HEK293 (cell line): Measurements from ENCODE around the gene THTPA.

Source experiments
- CTCF ChIA-PET: fragments of 350-600 bp; formaldehyde crosslinking; extraction: SDS; loops from one replicate; lab custom pipeline; 2021; ENCODE audit warnings: antibody characterized with exemption; lab: Yijun Ruan, JAX
- POLR2A ChIA-PET: fragments of 300-600 bp; formaldehyde crosslinking; extraction: SDS; loops from one replicate; lab custom pipeline; 2020; ENCODE audit warnings: antibody characterized with exemption, inconsistent platforms; lab: Yijun Ruan, JAX
- H3K27ac ChIP-seq: fragments of 200-500 bp; sonication (Bioruptor generic); 2 replicates; pipeline ENCODE4 v1.5.1; 2014; ENCODE audit warnings: low read depth, low read length, control low read depth, inconsistent platforms; ENCODE audit errors: extremely low read depth
- H3K36me3 ChIP-seq, 2 experiments: fragments of 200-500 bp in 1 of 2; sonication (Bioruptor generic) in 1 of 2; 1 replicate in 1 of 2; 2 replicates in 1 of 2; pipeline ENCODE4 v1.5.1; 2014 to 2017; ENCODE audit warnings: inconsistent platforms in 2 of 2, low read length in 2 of 2; ENCODE audit not compliant: control insufficient read depth in 2 of 2, insufficient read depth in 1 of 2
- H3K4me1 ChIP-seq: fragments of 200-500 bp; sonication (Bioruptor generic); 2 replicates; pipeline ENCODE4 v1.5.1; 2014; ENCODE audit warnings: mild to moderate bottlenecking, low read length, inconsistent platforms; ENCODE audit not compliant: control insufficient read depth, insufficient read depth
- H3K4me3 ChIP-seq: 2 replicates; pipeline ENCODE4 v1.5.1; 2011; ENCODE audit warnings: low read depth, mild to moderate bottlenecking, control low read depth, low read length, moderate library complexity
- H3K9me3 ChIP-seq: fragments of 200-500 bp; sonication (Bioruptor generic); 2 replicates; pipeline ENCODE4 v1.5.1; 2014; ENCODE audit warnings: low read depth, low read length, inconsistent platforms; ENCODE audit not compliant: control insufficient read depth, insufficient read depth
- BCL11B ChIP-seq: fragments of 450-650 bp; formaldehyde crosslinking; IDR thresholded peaks from 2 replicates; pipeline ENCODE4 v1.5.1; 2016; ENCODE audit warnings: low read depth, missing biosample characterization, missing genetic modification characterization
- GLIS1 ChIP-seq: fragments of 450-650 bp; formaldehyde crosslinking; IDR thresholded peaks from 2 replicates; pipeline ENCODE4 v1.5.1; 2016; ENCODE audit warnings: missing biosample characterization, missing genetic modification characterization
- KLF16 ChIP-seq: fragments of 450-650 bp; formaldehyde crosslinking; IDR thresholded peaks from 2 replicates; pipeline ENCODE4 v1.5.1; 2017; ENCODE audit warnings: missing biosample characterization, missing genetic modification characterization
- PATZ1 ChIP-seq: fragments of 450-650 bp; formaldehyde crosslinking; IDR thresholded peaks from 2 replicates; pipeline ENCODE4 v1.5.1; 2016; ENCODE audit warnings: missing biosample characterization, missing genetic modification characterization
- SCRT1 ChIP-seq: fragments of 450-650 bp; formaldehyde crosslinking; IDR thresholded peaks from 2 replicates; pipeline ENCODE4 v1.5.1; 2016; ENCODE audit warnings: missing biosample characterization, missing genetic modification characterization, borderline replicate concordance
- SCRT2 ChIP-seq: fragments of 450-650 bp; formaldehyde crosslinking; IDR thresholded peaks from 2 replicates; pipeline ENCODE4 v1.5.1; 2016; ENCODE audit warnings: missing biosample characterization, missing genetic modification characterization
- SETDB1 ChIP-seq: IDR thresholded peaks from one replicate; pipeline ENCODE4 v1.6.1; 2017; ENCODE audit warnings: mild to moderate bottlenecking, low read length, moderate library complexity, mixed read lengths; ENCODE audit not compliant: insufficient read length
- SP2 ChIP-seq: fragments of 450-650 bp; formaldehyde crosslinking; IDR thresholded peaks from 2 replicates; pipeline ENCODE4 v1.5.1; 2016; ENCODE audit warnings: missing biosample characterization, missing genetic modification characterization
- ZBTB10 ChIP-seq: fragments of 450-650 bp; formaldehyde crosslinking; IDR thresholded peaks from 2 replicates; pipeline ENCODE4 v1.5.1; 2016; ENCODE audit warnings: missing biosample characterization, missing genetic modification characterization
- ZBTB20 ChIP-seq: fragments of 450-650 bp; formaldehyde crosslinking; IDR thresholded peaks from 2 replicates; pipeline ENCODE4 v1.5.1; 2016; ENCODE audit warnings: missing biosample characterization, missing genetic modification characterization
- ZEB2 ChIP-seq: fragments of 450-650 bp; formaldehyde crosslinking; IDR thresholded peaks from 2 replicates; pipeline ENCODE4 v1.5.1; 2016; ENCODE audit warnings: missing biosample characterization, missing genetic modification characterization
- ZFP69B ChIP-seq: fragments of 450-650 bp; formaldehyde crosslinking; IDR thresholded peaks from 2 replicates; pipeline ENCODE4 v1.5.1; 2016; ENCODE audit warnings: missing biosample characterization, missing genetic modification characterization
- ZIC2 ChIP-seq: fragments of 450-650 bp; formaldehyde crosslinking; IDR thresholded peaks from 2 replicates; pipeline ENCODE4 v1.5.1; 2016; ENCODE audit warnings: missing biosample characterization, missing genetic modification characterization
- ZNF223 ChIP-seq: fragments of 450-650 bp; formaldehyde crosslinking; IDR thresholded peaks from 2 replicates; pipeline ENCODE4 v1.5.1; 2016; ENCODE audit warnings: missing biosample characterization, missing genetic modification characterization
- ZNF239 ChIP-seq: fragments of 450-650 bp; formaldehyde crosslinking; IDR thresholded peaks from 2 replicates; pipeline ENCODE4 v1.5.1; 2016; ENCODE audit warnings: missing biosample characterization, missing genetic modification characterization
- ZNF292 ChIP-seq: fragments of 450-650 bp; formaldehyde crosslinking; IDR thresholded peaks from 2 replicates; pipeline ENCODE4 v1.5.1; 2016; ENCODE audit warnings: low read depth, missing biosample characterization, missing genetic modification characterization, borderline replicate concordance
- ZNF426 ChIP-seq: fragments of 450-650 bp; formaldehyde crosslinking; IDR thresholded peaks from 2 replicates; pipeline ENCODE4 v1.5.1; 2017; ENCODE audit warnings: missing biosample characterization, missing genetic modification characterization, mild to moderate bottlenecking, inconsistent platforms, moderate library complexity
- ZNF521 ChIP-seq: fragments of 450-650 bp; formaldehyde crosslinking; IDR thresholded peaks from 2 replicates; pipeline ENCODE4 v1.5.1; 2017; ENCODE audit warnings: missing biosample characterization, mild to moderate bottlenecking, missing genetic modification characterization
- ZNF600 ChIP-seq: fragments of 450-650 bp; formaldehyde crosslinking; IDR thresholded peaks from 2 replicates; pipeline ENCODE4 v1.5.1; 2016; ENCODE audit warnings: missing biosample characterization, missing genetic modification characterization
- ZNF664 ChIP-seq: fragments of 450-650 bp; formaldehyde crosslinking; IDR thresholded peaks from 2 replicates; pipeline ENCODE4 v1.5.1; 2016; ENCODE audit warnings: missing biosample characterization, missing genetic modification characterization
- ZNF692 ChIP-seq: fragments of 450-650 bp; formaldehyde crosslinking; IDR thresholded peaks from 2 replicates; pipeline ENCODE4 v1.5.1; 2016; ENCODE audit warnings: missing biosample characterization, missing genetic modification characterization
- ZNF747 ChIP-seq: fragments of 450-650 bp; formaldehyde crosslinking; IDR thresholded peaks from 2 replicates; pipeline ENCODE4 v1.5.1; 2016; ENCODE audit warnings: missing biosample characterization, missing genetic modification characterization
- ZNF785 ChIP-seq: fragments of 450-650 bp; formaldehyde crosslinking; IDR thresholded peaks from 2 replicates; pipeline ENCODE4 v1.5.1; 2016; ENCODE audit warnings: missing biosample characterization, missing genetic modification characterization

The THTPA gene

GRCh38 chr14:23556700-23557440 lies 799 bp downstream of the THTPA start:
- ChIA-PET CTCF (interaction anchor here (10.1 kb wide), 1 partner anchor 77 kb away, joined by 338 read pairs; no protein-coding TSS in a partner anchor), POLR2A (interaction anchor here (0.6 to 1.1 kb wide), 4 partner anchors 22 to 579 kb away, joined by 3 to 4 read pairs (median 3); partner anchors contain the start of genes JPH4 and PSME1)

GRCh38 chr14:23557521-23557920 lies 1.4 kb downstream of the THTPA start:
- Histone ChIP-seq H3K27ac (peak overlapping the region; percentile 81), H3K4me3 (no peak overlapping the region; the same call in 1 of the 2 replicates), H3K4me1 (peaks cover 7% of the 10 kb centered on the region), H3K36me3 (peaks cover 10 to 49% of the 10 kb centered on the region in 2 experiments; a peak in 2 of 3 replicates), H3K9me3 (no peaks in the 10 kb centered on the region)
- ChIA-PET POLR2A (interaction anchor here (0.9 to 1.5 kb wide), 4 partner anchors 79 to 578 kb away, joined by 3 to 4 read pairs (median 4); partner anchors contain the start of gene PSME1), CTCF (interaction anchor here (0.6 to 10.1 kb wide), 4 partner anchors 11 to 77 kb away, joined by 3 to 338 read pairs (median 7); no protein-coding TSS in a partner anchor)
- TF ChIP-seq ZNF223 (tag by site-specific recombination) (no peak), SETDB1 (no peak), ZEB2 (tag by site-specific recombination) (no peak), ZNF664 (tag by site-specific recombination) (no peak), ZNF239 (tag by site-specific recombination) (no peak), ZNF521 (tag by site-specific recombination) (no peak), ZNF747 (tag by site-specific recombination) (no peak), ZBTB10 (tag by site-specific recombination) (no peak), ZNF426 (tag by site-specific recombination) (no peak), SCRT1 (tag by site-specific recombination) (no peak)

More at GRCh38 chr14:23556700-23557440, 799 bp downstream of the THTPA start:
- Histone ChIP-seq H3K36me3 (peaks cover 10 to 43% of the 10 kb centered on the region in 2 experiments; a peak in 2 of 3 replicates), H3K4me3 (peak overlapping the region; percentile 85), H3K4me1 (peaks cover 9% of the 10 kb centered on the region), H3K27ac (peak overlapping the region; percentile 81), H3K9me3 (no peaks in the 10 kb centered on the region)
- peak; percentile 86 for TF ChIP-seq ZNF692 (tag by site-specific recombination)
- TF ChIP-seq PATZ1 = peak; percentile 49; the same call in 1 of the 2 replicates
- peak; percentile 78 for TF ChIP-seq ZBTB20 (tag by site-specific recombination)
- peak; percentile 83 for TF ChIP-seq ZFP69B (tag by site-specific recombination)
- no peak for TF ChIP-seq ZNF785 (tag by site-specific recombination)
- peak; percentile 17; the same call in 1 of the 2 replicates for TF ChIP-seq ZBTB10 (tag by site-specific recombination)
- TF ChIP-seq SP2 (tag by site-specific recombination) = no peak
- TF ChIP-seq ZNF600 (tag by site-specific recombination) = peak; percentile 73
- peak; percentile 1; the same call in 1 of the 2 replicates for TF ChIP-seq ZNF292 (tag by site-specific recombination)
- TF ChIP-seq GLIS1 = peak; percentile 84
- TF ChIP-seq KLF16 (tag by site-specific recombination) = no peak
- TF ChIP-seq ZIC2 = peak; percentile 92
- TF ChIP-seq SCRT2 (tag by site-specific recombination) = peak; percentile 58
- no peak for TF ChIP-seq BCL11B
